CD14-positive monocyte (primary cell): Measurements from ENCODE around the gene DPH7. TPM values are rescaled to one million over a fixed set of nuclear protein-coding genes. Genes with fewer than 3 reads are reported as not detected.

Source experiments
- DNase-seq, 3 donors: peaks; one replicate each; pipeline ENCODE4 v3.0.0-alpha.2; 2011 to 2022
- H2AFZ ChIP-seq: 2 replicates; pipeline ENCODE4 v1.6.0; 2012; ENCODE audit warnings: mild to moderate bottlenecking, low read depth, low read length, inconsistent platforms; ENCODE audit not compliant: insufficient read depth, poor library complexity, severe bottlenecking
- H3K27ac ChIP-seq, 2 donors: 1 replicate in 1 of 2; 2 replicates in 1 of 2; pipeline ENCODE4 v1.5.1; 2012 to 2013; ENCODE audit warnings: low read length in 2 of 2, control low read depth in 1 of 2, inconsistent platforms in 1 of 2, low read depth in 1 of 2, mild to moderate bottlenecking in 1 of 2
- H3K27me3 ChIP-seq, 2 donors: one replicate each; pipeline versions ENCODE4 v1.6.0 to v1.6.1; 2011 to 2013; ENCODE audit warnings: low read length in 2 of 2; ENCODE audit not compliant: control insufficient read depth in 2 of 2, insufficient read depth in 2 of 2
- H3K36me3 ChIP-seq, 2 donors: replicated peaks in 1 of 2; 1 replicate in 1 of 2; 2 replicates in 1 of 2; pipeline versions ENCODE4 v1.5.1 to v1.6.1; 2012 to 2013; ENCODE audit warnings: low read length in 2 of 2, control low read depth in 1 of 2, inconsistent platforms in 1 of 2, mild to moderate bottlenecking in 1 of 2; ENCODE audit not compliant: insufficient read depth in 2 of 2, control insufficient read depth in 1 of 2
- H3K4me1 ChIP-seq, 2 donors: 1 replicate in 1 of 2; 2 replicates in 1 of 2; pipeline versions ENCODE4 v1.5.1 to v1.6.1; 2012 to 2013; ENCODE audit warnings: low read length in 2 of 2, control low read depth in 1 of 2, inconsistent platforms in 1 of 2, mild to moderate bottlenecking in 1 of 2, moderate library complexity in 1 of 2; ENCODE audit not compliant: insufficient read depth in 2 of 2, control insufficient read depth in 1 of 2
- H3K4me2 ChIP-seq: replicated peaks from 2 replicates; pipeline ENCODE3; 2012; ENCODE audit warnings: low read length, moderate library complexity, mild to moderate bottlenecking; ENCODE audit not compliant: poor library complexity, severe bottlenecking; ENCODE audit errors: extremely low read depth
- H3K4me3 ChIP-seq, 3 experiments: fragments of 200-600 bp in 1 of 3; sonication (generic) in 1 of 3; replicated peaks in 1 of 3; 1 replicate in 2 of 3; 2 replicates in 1 of 3; pipeline ENCODE4 v1.5.1; 2011 to 2013; ENCODE audit warnings: low read length in 3 of 3, mild to moderate bottlenecking in 3 of 3, control low read depth in 2 of 3, low read depth in 2 of 3, inconsistent platforms in 1 of 3, moderate library complexity in 1 of 3
- H3K79me2 ChIP-seq: 2 replicates; pipeline ENCODE4 v1.6.0; 2012; ENCODE audit warnings: mild to moderate bottlenecking, control low read depth, inconsistent platforms, low read length, moderate library complexity; ENCODE audit not compliant: insufficient read depth
- H3K9ac ChIP-seq: 2 replicates; pipeline ENCODE4 v1.6.0; 2017; ENCODE audit warnings: low read length, mild to moderate bottlenecking; ENCODE audit not compliant: insufficient read depth, poor library complexity, severe bottlenecking
- H3K9me3 ChIP-seq, 2 donors: replicated peaks in 1 of 2; 1 replicate in 1 of 2; 2 replicates in 1 of 2; pipeline versions ENCODE4 v1.5.1 to v1.6.1; 2012 to 2013; ENCODE audit warnings: low read length in 2 of 2, control low read depth in 1 of 2; ENCODE audit not compliant: control insufficient read depth in 1 of 2, insufficient read depth in 1 of 2
- H4K20me1 ChIP-seq: 2 replicates; pipeline ENCODE4 v1.6.0; 2012; ENCODE audit warnings: mild to moderate bottlenecking, low read length, control low read depth, moderate library complexity; ENCODE audit not compliant: insufficient read depth
- H3K27ac Mint-ChIP-seq, 7 donors: one replicate each; pipeline ENCODE4 v1.8.0; 2020; ENCODE audit warnings: mild to moderate bottlenecking in 7 of 7, mixed read lengths in 7 of 7, moderate library complexity in 6 of 7, inconsistent platforms in 2 of 7
- H3K27me3 Mint-ChIP-seq, 3 donors: one replicate each; pipeline ENCODE4 v1.8.0; 2021 to 2022; ENCODE audit warnings: low read depth in 3 of 3, mild to moderate bottlenecking in 3 of 3, mixed read lengths in 3 of 3, moderate library complexity in 3 of 3, inconsistent platforms in 1 of 3
- H3K36me3 Mint-ChIP-seq, 2 donors: one replicate each; pipeline ENCODE4 v1.8.0; 2020; ENCODE audit warnings: mixed read lengths in 2 of 2, inconsistent platforms in 1 of 2, mild to moderate bottlenecking in 1 of 2
- H3K4me1 Mint-ChIP-seq: one replicate; pipeline ENCODE4 v1.8.0; 2020; ENCODE audit warnings: mild to moderate bottlenecking, mixed read lengths
- H3K4me3 Mint-ChIP-seq, 2 donors: one replicate each; pipeline ENCODE4 v1.8.0; 2020; ENCODE audit warnings: mild to moderate bottlenecking in 2 of 2, mixed read lengths in 2 of 2, moderate library complexity in 1 of 2
- H3K9me3 Mint-ChIP-seq, 7 donors: one replicate each; pipeline ENCODE4 v1.8.0; 2020 to 2022; ENCODE audit warnings: mixed read lengths in 7 of 7, mild to moderate bottlenecking in 6 of 7, moderate library complexity in 6 of 7, inconsistent platforms in 2 of 7
- WGBS: methylation state at CpG from one replicate; pipeline ENCODE4 v1.1.5; 2013; ENCODE audit warnings: missing lambda C conversion rate; ENCODE audit not compliant: insufficient coverage; 5-methylcytosine and 5-hydroxymethylcytosine counted together
- intact Hi-C, 2 donors: fragments of 100-400 bp; cut with micrococcal nuclease; formaldehyde crosslinking; loops; one replicate each; pipeline versions ENCODE4 v1.15.0 to v1.15.1; 2023
- polyA plus RNA-seq, 3 donors: library from polyadenylated mRNA; depleted of rRNA in 1 of 3; unstranded in 2 of 3; stranded (reverse) in 1 of 3; fragments of 300-500 nt in 2 of 3; fragments of >200 nt in 1 of 3; fragmentation: Illumina TruSeq in 2 of 3; gene quantifications; 1 replicate in 2 of 3; 2 replicates in 1 of 3; pipeline ENCODE4 v1.2.3, GENCODE V29; 2012 to 2021
- TF ChIP-seq, protein P1 (sequence below): fragments of 200-600 bp; IDR thresholded peaks from one replicate; pipeline ENCODE4 v1.8.0; 2022; ENCODE audit warnings: antibody characterized with exemption, mild to moderate bottlenecking

The DPH7 gene
- polyA plus RNA-seq, 3 donors, result 13.1 to 45.6 (median 14.2) TPM

DNA sequence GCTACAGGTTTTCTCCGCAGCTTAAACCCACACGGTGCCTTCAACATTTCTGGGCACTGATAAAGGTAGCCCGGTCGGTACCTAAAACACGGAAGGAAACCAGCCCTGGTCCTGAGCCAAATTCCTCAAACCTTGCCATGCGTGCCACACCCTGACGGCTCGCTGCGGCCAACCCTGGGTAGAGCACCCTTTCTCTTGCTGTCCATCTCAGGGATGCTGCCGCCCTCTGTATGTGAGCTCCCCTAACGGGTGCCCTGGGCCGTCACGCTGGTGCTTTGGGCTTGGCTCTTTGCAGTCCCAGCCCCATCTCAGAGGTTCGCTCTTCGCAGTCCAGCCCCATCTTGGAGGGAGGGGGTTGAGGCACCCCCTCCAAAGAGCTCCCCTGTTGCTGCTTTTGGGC is 72.5 kb downstream of the DPH7 start:
- H3K27ac Mint-ChIP-seq, result no peak overlapping the region
- Histone ChIP-seq H4K20me1 (no peaks in the 10 kb centered on the region), H3K79me2 (no peaks in the 10 kb centered on the region), H3K27me3 (no peaks in the 10 kb centered on the region), H3K4me3 (no peak overlapping the region), H2AFZ (no peak overlapping the region), H3K4me1 (no peaks in the 10 kb centered on the region), H3K9me3 (peaks cover 24 to 39% of the 10 kb centered on the region in 2 donors), H3K27ac (no peak overlapping the region), H3K9ac (no peak overlapping the region), H3K4me2 (no peak overlapping the region), H3K36me3 (no peaks in the 10 kb centered on the region)
- 91% methylated on average over 9 of the region's 15 CpGs for WGBS
- H3K4me3 Mint-ChIP-seq, result no peak overlapping the region
- no peak for DNase-seq
- peaks cover 0 to 20% (median 3%) of the 10 kb centered on the region in 3 donors for H3K27me3 Mint-ChIP-seq
- TF ChIP-seq, protein P1, sequence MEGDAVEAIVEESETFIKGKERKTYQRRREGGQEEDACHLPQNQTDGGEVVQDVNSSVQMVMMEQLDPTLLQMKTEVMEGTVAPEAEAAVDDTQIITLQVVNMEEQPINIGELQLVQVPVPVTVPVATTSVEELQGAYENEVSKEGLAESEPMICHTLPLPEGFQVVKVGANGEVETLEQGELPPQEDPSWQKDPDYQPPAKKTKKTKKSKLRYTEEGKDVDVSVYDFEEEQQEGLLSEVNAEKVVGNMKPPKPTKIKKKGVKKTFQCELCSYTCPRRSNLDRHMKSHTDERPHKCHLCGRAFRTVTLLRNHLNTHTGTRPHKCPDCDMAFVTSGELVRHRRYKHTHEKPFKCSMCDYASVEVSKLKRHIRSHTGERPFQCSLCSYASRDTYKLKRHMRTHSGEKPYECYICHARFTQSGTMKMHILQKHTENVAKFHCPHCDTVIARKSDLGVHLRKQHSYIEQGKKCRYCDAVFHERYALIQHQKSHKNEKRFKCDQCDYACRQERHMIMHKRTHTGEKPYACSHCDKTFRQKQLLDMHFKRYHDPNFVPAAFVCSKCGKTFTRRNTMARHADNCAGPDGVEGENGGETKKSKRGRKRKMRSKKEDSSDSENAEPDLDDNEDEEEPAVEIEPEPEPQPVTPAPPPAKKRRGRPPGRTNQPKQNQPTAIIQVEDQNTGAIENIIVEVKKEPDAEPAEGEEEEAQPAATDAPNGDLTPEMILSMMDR, result no peak
- H3K9me3 Mint-ChIP-seq, result peaks cover 20 to 53% (median 31%) of the 10 kb centered on the region in 7 donors
- no peaks in the 10 kb centered on the region for H3K4me1 Mint-ChIP-seq
- intact Hi-C loops, result no loop called here
- no peaks in the 10 kb centered on the region for H3K36me3 Mint-ChIP-seq

DNA sequence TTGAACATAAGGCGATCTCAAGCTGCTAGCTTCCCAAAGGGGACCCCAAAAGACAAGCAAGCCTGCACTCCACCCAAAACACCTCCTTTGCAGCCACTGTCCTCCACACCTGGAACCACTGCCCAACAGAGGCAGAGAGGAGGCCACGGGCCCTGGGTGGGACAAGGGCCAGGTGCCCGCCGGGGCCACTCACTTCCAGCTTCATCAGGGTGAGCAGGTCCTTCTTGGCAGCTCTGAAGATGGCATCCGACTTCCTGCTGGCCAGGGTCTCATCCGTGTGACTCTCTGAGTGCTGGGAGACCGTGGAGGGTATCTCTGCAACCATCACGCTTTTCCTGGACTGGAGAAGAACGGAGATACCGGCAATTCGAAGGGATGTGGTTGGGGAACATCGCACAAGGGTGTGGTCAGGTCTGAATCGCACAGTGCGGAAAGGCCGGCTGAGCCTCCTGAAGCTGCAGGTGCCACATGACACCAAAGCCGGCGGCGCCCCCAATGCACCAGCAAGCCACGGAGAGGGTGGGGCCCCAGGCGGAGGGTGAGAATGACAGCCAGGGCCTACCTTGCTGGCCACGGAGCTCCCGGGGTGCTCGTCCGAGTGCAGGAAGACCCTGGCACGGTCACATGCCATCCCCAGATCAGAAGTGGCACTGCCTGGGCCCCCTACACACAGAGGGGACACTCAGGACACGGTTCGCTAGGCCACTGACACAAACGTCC is 73.1 kb downstream of the DPH7 start:
- DNase-seq, result no peak
- no peak overlapping the region for H2AFZ ChIP-seq
- H3K9me3 Mint-ChIP-seq, result peaks cover 20 to 53% (median 32%) of the 10 kb centered on the region in 7 donors
- H3K27me3 Mint-ChIP-seq, result peaks cover 0 to 20% (median 3%) of the 10 kb centered on the region in 3 donors
- intact Hi-C loops, result no loop called here
- no peaks in the 10 kb centered on the region for H3K4me1 ChIP-seq
- 95% methylated on average over 28 of the region's 28 CpGs for WGBS
- no peak overlapping the region for H3K4me2 ChIP-seq
- H3K79me2 ChIP-seq, result no peaks in the 10 kb centered on the region
- H3K4me1 Mint-ChIP-seq, result no peaks in the 10 kb centered on the region
- peak overlapping the region in 1 of 7 donors; percentile 13 for H3K27ac Mint-ChIP-seq
- H3K4me3 Mint-ChIP-seq, result no peak overlapping the region
- peaks cover 24 to 39% of the 10 kb centered on the region in 2 donors for H3K9me3 ChIP-seq
- TF ChIP-seq, protein P1, result no peak
- no peaks in the 10 kb centered on the region for H4K20me1 ChIP-seq
- H3K9ac ChIP-seq, result no peak overlapping the region
- H3K27me3 ChIP-seq, result no peaks in the 10 kb centered on the region
- no peaks in the 10 kb centered on the region for H3K36me3 Mint-ChIP-seq
- H3K4me3 ChIP-seq, result no peak overlapping the region
- no peak overlapping the region for H3K27ac ChIP-seq
- H3K36me3 ChIP-seq, result no peaks in the 10 kb centered on the region

Other genes with a start within 250 kb of the DPH7 start
- gene EXD3, start 155.8 kb downstream of the DPH7 start, polyA plus RNA-seq, result 10 to 100 TPM in 1 of 3 donors, 1 to 10 TPM in 2; 2.0 to 10.8 (median 3.0) TPM
- 1 to 10 TPM; 1.3 to 9.4 (median 1.6) TPM for gene NOXA1, start 155.5 kb downstream of the DPH7 start, polyA plus RNA-seq
- not detected for gene ENTPD8, start 137.6 kb downstream of the DPH7 start, polyA plus RNA-seq
- 10 to 100 TPM in 1 of 3 donors, 1 to 10 TPM in 2; 4.6 to 68.4 (median 5.3) TPM for gene NSMF, start 119.6 kb downstream of the DPH7 start, polyA plus RNA-seq
- 1 to 10 TPM in 1 of 3 donors, under 1 TPM in 2; 0.10 to 1.1 (median 0.14) TPM for gene PNPLA7, start 28.5 kb downstream of the DPH7 start, polyA plus RNA-seq
- gene MRPL41, start 27.0 kb downstream of the DPH7 start, polyA plus RNA-seq, result 10 to 100 TPM; 17.3 to 49.4 (median 33.2) TPM
- 10 to 100 TPM in 1 of 3 donors, 1 to 10 TPM in 2; 1.9 to 12.4 (median 4.5) TPM for gene ZMYND19, start 11.6 kb upstream of the DPH7 start, polyA plus RNA-seq
- 100 to 1,000 TPM in 1 of 3 donors, 10 to 100 TPM in 2; 83.2 to 454 (median 87.6) TPM for gene ARRDC1, start 26.8 kb upstream of the DPH7 start, polyA plus RNA-seq
- 10 to 100 TPM; 10.1 to 46.5 (median 15.0) TPM for gene EHMT1, start 40.1 kb upstream of the DPH7 start, polyA plus RNA-seq